Fibroblast of skin of scalp (primary cell): ENCODE results near the gene JAM3.
A peak's percentile ranks its signal among the peaks of the same experiment; 100 is the strongest.
"Not testable (repeated sequence)": the region's sequence is repeated elsewhere in the genome, so short reads cannot be mapped to it uniquely, and the experiment has no call there.

Experiments used
- DNase-seq: peaks from one replicate; pipeline ENCODE4 v3.0.0-alpha.2; 2013

JAM3 gene

GRCh38 chr11:134149371-134149770, 80.5 kb downstream of the JAM3 start:
- no peak for DNase-seq

GRCh38 chr11:134150195-134150903, 81.5 kb downstream of the JAM3 start:
- DNase-seq = no peak

- no peak for DNase-seq
Observed at GRCh38 chr11:134151083-134151747, 82.3 kb downstream of the JAM3 start.

GRCh38 chr11:134152696-134153095, 83.8 kb downstream of the JAM3 start:
- DNase-seq = no peak

GRCh38 chr11:134153147-134153905, 84.5 kb downstream of the JAM3 start:
- no peak for DNase-seq

- no peak for DNase-seq
Observed at GRCh38 chr11:134154441-134154840, 85.6 kb downstream of the JAM3 start.

- no peak for DNase-seq
Observed at GRCh38 chr11:134155456-134155855, 86.6 kb downstream of the JAM3 start.

GRCh38 chr11:134155946-134156865, 87.3 kb downstream of the JAM3 start:
- DNase-seq = no peak

- no peak for DNase-seq
Observed at GRCh38 chr11:134157451-134157850, 88.6 kb downstream of the JAM3 start.

- no peak for DNase-seq
Observed at GRCh38 chr11:134158023-134158422, 89.2 kb downstream of the JAM3 start.

- no peak for DNase-seq
Observed at GRCh38 chr11:134159652-134160051, 90.8 kb downstream of the JAM3 start.

GRCh38 chr11:134164490-134165370, 95.9 kb downstream of the JAM3 start:
- no peak for DNase-seq

GRCh38 chr11:134170177-134170918, 101.5 kb downstream of the JAM3 start:
- DNase-seq = no peak

GRCh38 chr11:134170919-134171281, 102.0 kb downstream of the JAM3 start:
- DNase-seq = peak; percentile 16

GRCh38 chr11:134171951-134172350, 103.1 kb downstream of the JAM3 start:
- no peak for DNase-seq

- DNase-seq = no peak
Observed at GRCh38 chr11:134173296-134173695, 104.4 kb downstream of the JAM3 start.

GRCh38 chr11:134176284-134176683, 107.4 kb downstream of the JAM3 start:
- DNase-seq = no peak

GRCh38 chr11:134178032-134178674, 109.3 kb downstream of the JAM3 start:
- no peak for DNase-seq

- peak; percentile 43 for DNase-seq
Observed at GRCh38 chr11:134181707-134182106, 112.8 kb downstream of the JAM3 start.

GRCh38 chr11:134188092-134188491, 119.2 kb downstream of the JAM3 start:
- DNase-seq = not testable (repeated sequence)
